NOMO-1 (cell line): ENCODE measurements around the gene NSG1.
A peak's percentile ranks its signal among the peaks of the same experiment; 100 is the strongest.

Source experiments
- DNase-seq, 2 experiments: peaks; one replicate each; lab custom pipeline; 2025; ENCODE audit not compliant: unreplicated experiment in 2 of 2; lab: John Stamatoyannopoulos, UW

The NSG1 gene

DNA sequence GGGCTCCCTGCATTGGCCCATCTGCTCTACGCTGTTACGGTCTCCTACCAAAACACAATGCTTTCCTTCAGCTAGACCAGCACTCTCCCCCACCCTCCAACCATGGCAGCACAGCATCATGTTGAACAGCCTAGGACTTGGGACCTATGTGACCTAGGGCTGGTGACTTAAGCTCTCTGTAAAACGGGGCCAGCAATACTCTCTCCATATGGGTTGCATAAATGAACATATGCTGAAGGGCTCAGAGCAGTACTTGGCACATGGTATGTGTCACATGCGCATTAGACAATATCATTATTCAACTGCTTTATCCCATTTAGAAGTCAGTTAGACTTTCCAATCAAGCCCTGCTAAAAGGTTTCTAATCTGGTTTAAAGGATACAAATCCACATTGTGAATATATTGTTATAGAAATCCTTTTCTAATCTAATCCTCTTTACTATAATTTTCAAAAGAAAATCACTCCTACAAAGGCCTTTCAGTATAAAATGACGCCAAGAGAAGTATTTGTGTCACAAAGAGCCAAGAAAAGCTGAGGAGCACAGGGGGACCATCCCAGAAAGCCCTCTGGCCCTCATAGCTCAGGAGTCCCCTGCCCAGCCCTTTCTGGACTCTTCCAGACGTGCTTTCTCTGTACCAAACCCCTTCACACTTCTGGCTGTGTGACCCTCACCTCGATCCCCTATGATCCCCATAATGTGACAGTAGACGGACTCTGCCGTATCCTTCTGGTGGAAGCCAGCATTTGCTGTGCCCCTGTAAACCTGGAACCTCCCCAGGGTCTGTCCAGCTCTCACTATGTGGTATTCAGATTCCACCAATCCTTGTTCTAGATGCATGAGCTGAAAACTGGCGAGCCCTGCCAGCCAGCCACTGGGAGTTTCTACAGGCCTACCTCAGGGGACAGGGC lies 42.3 kb downstream of the NSG1 start:
- DNase-seq: no peak

DNA sequence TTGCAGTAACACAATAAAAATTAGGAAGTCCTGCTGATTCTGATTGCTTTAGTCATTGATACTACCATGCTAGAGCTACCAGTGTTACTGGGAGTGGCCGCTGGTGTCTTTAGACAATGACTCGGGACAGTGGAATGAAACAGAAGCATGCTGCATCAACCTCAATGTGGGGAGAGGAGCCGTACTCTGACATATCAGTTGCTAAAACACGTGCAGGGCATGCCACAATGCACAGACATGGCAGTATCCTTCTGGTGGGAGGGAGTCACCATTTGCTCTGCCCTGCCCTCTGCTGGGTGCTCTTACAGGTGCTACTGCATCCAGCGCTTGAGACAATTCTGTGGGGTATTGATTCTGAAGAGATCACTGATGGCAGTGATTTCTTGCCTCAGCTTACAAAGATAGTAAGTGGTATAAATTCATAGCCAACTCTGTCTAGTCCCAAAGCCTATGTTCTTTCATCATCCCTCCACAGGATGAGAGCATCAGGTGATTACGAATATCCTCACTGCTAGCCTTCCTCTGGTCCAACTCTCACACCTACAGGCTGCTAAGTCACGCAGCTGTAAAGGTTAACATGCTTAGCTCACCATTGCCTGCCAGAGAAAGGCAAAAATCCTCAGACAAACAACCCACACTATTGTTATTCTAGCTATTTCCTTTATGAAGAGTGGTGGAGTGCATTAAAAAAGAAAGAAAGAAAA lies 43.7 kb downstream of the NSG1 start:
- peak; percentile 0 to 17 for DNase-seq

DNA sequence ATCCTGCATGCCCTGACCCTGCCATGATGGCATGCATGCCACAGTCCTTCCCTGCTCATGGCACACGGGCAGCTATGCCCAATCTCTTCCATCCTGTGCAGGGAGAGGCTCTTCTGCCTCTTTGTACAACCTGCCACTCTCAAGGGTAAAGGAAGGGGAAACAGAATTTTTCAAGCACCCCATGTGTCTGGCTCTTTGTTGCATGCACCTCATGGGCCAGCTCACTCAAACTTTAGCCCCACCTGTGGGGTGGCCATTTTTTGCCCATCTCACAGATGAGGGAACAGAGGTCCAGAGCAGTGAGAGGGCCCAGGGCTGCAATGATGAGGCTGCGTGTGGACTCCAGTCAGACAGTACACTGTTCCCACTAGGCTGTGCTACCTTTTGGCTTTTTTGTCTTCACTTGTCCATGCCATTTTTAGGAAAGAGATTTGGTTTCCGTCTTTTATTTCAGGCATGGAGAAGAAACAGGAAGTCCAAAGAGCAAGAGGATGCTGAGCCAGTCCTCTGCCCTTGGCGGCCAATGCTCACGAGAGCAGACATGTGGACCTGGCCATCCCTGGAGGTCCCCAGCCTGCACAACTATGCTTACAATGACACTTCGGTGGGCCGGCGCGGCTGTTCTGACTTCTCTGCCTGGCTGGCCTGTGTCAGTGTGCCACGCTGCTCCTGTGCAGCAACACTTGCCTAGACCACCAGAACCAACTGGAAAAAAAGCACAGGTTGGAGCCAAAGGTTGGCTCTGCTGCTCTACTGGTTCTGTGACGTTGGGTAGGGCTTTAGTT lies 45.6 kb downstream of the NSG1 start:
- no peak for DNase-seq

DNA sequence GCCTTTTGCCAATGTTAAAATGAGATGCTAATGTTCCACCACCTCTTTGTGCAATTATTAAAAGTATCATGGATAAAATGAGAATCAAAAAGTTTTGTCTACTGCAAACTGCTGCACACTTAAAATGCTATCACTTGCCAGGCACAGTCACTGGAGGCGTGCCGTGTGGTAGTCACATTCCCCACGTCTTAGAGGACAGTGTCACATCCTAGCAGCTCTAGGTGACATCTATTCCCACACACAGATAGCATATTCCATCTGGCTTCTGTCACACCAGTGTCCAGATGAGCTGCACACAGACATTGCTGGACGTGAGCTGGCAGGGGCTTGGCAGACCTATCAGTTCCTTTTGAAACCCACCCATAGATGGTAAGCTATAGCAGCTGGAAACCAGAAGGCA lies 47.0 kb downstream of the NSG1 start:
- no peak for DNase-seq

DNA sequence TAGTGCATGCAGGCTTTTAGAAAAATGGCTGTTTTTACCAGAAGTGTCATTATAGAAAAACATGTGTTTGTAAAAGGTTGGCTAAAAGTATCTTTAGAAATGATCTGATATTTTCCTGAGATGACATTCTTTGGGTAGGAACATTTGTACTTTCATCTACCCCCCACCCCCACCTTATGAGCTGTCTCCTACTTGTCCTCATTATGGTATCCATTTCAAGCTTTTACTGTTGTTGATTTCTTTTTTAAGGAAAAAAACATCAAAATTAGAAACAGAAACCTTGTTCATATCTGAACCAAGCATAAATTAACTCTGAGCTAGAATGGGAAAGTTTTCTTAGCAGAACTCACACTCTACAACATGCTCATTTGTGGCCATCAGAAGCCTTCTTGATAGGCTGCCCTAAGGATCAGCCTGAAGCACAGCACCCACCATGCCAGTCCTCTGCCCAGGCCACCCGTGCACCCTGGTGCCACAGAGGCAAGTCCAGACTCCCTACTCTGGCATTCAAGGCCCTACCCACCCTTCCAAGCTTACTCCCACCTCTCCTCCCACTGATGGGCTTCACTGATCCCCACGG lies 49.4 kb downstream of the NSG1 start:
- no peak for DNase-seq

DNA sequence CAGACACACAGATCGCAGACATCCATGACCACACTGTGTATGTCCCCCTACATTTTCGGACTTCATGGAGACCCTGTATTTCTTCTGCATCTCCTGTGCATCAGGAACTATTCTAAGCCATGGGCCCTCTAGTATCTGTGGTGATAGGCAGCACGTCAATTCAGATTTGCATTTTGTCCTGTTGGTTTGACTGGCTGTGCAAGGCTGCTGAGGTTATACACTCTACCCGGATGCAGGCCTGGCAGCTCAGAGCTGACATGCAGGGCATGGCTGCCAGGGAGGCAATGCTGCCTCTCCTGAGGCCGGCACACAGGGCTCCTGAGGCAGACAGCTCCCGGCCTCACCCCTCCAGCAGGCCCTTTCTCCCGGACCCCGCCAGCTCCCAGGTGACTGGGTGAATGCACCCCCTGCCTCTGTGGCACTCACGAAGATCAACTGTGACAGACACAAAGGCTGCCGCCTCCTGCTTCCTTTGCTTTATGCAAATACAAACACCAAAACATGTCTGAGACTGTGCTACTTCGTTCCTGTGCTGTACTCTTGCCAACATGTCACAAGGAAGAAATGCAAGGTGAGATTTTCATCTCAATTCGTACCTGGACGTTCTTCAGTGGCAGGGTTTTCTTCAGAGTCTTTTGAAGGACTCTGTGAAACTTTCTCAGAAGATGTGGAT lies 51.0 kb downstream of the NSG1 start:
- DNase-seq: no peak

DNA sequence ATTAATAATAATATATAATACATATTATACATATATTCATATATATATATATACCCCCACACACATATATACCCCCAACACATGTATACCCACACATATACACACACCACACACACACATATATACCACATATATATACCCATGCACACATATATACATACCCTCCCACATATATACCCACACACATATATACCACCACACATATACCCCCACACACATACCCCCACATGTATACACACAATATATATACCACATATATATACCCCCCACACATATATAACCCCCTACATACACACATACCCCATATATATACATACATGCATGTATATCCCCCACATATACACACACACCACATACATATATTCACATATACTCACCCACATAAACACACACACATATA lies 52.0 kb downstream of the NSG1 start:
- no peak for DNase-seq

DNA sequence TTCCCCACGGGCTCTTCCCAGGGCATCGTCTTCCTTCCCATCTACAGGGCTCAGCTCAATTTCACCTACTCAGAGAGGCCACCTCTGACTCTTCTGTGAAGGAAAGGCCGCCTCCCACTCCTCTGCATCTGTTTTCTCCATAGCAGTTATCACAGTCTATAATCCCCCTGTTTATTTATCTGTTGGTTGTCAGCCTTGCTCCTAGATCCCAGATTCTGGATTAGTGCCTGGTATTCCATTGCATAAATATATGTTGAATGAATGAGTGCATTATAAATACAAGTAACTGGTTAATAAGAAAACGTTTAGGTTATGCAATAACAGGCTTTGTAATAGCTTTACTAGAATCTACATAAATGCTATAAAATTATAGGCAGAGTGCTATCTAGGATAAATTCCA lies 52.9 kb downstream of the NSG1 start:
- no peak for DNase-seq

DNA sequence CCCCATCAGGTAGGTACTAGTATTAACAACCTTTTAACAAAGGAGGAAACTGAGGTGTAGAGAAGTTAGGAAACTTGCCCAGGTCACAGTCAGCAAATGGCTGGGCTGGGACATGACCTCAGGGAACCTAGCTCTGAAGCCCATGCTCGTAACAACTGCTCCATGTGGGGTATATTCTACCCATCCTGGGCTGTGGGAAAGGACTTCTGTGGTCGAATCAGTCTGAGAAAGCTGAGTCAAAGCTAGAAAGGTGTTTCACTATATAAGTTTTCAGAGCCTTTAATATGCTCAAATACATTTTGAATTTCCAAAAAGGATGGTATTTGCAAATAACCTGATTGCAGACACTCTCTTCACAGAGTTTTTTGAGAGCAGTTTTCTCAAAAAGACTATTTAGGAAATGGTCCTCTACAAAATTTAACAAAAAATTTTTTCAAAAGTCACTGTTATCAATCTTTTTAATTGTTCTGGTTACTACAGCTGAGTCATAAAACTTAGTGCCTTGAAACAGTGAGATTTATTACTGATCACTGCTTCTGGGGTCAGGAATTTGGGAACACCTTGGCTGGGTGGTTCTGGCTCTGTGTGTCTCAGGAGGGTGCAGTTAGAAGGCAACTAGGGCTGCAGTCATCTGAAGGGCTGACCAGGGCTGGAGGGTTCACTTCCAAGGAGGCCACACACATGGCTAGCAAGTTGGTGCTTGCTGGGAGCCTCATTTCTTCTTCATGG lies 53.6 kb downstream of the NSG1 start:
- no peak for DNase-seq

DNA sequence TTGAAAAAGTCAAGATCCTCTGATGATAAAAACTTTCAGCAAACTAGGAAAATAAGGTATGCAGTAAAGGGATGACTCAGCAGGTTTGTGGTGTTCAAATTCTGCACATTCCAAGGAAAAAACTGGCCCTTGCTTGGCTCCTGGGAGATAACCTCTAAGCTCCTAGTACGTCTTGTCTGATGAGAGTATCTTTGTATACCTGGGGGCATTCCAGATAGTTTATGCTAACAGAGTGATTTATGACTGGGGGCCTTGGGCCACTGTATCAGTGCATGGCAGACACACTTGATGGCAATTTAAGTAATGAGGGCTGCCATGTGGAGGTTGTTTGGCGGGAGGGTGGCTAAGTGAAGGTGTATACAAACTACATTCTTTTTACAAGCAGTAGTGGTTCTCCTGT lies 56.9 kb downstream of the NSG1 start:
- DNase-seq: no peak

DNA sequence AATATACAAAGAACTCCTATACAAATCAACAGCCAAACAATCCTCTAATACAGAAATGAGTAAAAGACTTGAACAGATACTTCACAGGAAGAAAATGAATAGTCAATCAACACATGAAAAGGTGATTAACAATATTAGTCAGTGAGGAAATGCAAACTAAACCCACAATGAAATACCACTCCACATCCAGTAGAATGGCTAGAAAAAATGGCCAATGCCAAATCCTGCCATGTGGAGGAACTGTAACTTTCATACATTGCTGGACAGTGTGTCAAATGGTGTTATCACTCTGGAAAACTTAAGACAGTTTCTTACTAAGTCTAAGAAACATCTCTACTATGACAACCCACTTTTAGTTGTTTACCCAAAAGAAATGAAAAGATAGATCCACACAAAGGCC lies 59.5 kb downstream of the NSG1 start:
- no peak for DNase-seq

DNA sequence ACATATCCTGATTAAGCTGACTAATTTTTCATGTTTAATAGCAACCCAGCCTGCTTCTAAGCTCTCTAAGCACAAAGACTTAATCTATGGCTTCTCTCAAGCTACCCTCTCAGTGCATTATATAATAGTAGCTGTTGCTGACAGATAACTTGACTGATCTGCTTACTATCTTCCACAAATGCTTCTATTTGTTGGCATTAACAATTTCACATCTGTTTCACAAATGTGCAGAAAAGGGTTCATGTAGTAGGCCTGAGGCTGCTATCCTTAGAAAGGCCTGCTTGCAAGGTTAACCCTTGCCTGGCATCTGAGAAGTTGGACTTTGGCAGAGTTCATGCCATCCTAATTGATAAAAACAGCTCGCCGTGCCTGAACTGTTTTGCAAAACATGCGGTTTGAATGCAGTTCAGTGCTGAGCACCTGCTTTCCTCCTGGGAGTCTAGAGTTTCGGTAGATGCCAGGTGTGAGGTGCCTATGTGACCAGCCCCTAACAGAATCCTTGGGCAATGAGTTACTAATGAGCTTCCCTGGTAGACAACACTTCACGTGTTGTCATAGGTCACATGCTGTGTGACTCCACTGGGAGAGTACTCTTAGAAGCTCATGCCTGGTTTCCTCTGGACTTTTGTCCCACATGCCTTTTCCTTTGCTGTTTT lies 68.4 kb downstream of the NSG1 start:
- DNase-seq: no peak

DNA sequence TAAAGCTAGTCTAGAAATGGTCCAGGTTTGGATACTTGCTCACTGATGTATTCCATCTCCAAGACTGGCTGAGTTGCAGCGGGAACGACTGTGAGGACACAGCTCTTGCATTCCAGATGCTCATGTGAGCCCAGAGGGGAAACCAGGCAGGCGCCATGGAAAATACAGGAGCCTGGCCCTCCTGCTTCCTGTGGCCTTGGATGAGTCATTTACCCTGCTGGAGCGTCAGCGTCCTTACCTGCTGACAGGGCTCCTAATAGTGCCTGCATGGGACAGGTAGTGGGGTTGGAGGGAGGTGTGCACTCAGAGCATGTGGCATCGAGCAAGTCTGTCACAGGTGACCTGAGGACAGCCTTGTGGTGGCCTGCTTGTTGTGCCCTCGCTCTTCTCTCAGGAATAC lies 69.4 kb downstream of the NSG1 start:
- no peak for DNase-seq

DNA sequence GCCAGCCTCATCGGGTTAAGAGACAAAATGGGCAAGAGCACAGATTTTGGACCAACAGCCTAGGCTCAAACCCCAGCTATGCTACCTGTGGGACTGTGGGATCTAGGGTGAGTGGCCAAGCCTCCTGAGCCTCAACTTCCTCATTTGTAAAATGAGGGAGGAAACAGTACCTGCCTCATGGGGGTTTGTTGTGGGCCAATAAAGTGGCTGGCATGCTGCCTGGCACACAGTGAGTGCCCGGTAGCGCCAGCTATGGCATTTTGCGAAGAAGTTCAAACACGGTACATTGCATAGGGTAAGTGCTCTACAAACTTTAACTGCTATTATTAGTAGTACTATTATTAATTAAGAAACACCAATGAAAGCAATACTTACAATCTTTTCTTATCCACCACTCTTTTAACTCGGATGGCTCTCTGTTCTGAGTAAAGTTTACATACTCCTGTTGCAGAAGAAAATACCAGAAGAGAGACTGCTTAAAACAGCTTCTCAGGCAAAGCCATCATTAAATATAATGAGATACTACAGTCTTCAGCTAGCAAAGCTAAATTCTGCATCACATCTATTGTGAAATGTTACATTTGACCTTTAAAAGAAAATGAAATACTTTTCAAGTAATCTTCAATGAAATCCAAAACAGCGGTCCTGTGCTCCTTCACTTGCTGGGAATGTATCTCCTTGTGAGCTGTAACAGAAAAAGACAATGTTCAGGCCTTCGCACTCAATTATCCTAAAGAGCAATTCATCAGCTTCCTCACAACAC lies 70.1 kb downstream of the NSG1 start:
- DNase-seq: no peak

DNA sequence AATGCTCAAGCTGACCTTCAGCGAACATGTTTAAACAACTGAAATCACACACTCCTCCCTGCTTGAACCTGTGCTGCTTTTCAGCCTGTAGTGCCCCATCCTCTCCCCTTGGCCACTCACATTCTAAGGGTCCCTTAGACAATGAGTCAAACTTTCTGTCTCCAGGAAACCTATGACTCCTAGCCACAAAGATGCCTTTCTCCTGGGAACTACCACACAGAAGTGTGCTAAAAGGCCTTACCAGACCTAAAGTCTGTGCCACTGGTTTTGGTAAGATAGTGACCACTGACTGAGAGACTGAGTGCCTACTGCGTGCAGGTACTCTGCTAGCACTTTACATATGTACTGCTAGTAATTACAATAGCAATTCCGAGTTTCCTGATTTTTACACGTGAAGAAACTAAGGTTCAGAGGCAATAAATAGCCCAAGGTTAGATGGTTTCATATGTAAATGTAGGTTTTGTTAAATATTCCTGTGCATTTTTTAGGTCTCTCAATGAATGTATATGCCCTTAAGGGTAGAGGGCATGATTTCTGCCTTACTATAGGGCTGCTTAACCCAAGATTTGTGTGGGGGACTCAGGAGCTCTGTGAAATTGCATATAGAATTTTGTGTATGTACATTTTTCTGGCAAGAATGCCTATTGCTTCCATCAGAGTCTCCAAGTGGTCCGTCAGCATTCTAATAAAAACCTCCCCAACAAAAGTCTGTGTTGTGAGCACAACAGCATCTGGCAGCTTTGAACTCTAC lies 71.1 kb downstream of the NSG1 start:
- DNase-seq: no peak

DNA sequence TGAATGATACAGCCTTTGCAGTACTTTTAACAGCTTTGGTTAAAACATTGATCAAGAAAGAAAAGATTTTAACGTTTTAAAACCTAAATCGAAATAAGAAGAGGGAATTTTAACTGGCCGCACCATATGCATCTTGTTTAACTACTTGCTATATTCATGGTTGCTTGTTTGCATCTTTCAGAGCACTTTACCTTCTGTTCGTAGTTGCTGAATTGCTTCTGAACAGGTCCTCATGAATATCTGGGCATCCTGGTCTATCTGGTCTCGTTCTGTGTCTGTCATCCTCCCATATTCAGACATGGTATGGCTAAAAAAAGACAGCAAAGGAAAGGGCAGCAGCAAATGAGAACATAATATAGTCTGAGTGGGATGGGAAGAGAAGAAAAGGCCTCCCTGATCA lies 72.3 kb downstream of the NSG1 start:
- no peak for DNase-seq

DNA sequence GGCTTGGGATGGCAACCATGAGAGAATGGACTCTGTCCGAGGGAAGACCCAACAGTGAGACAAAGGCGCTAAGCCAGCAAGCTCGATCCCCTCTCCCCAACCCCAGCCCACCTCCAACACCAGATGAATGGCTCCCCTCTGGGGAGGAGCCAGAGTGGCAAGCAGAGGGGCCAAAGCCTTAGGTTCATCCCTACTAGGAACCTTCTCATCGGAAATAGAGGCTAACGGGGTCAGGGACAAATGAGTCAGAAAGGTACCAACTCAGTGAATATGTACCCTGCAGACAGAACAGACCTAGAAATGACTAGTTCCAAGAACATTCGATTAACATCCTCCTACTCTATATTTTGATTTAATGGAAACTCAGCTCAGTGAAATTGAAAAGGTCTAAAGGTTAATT lies 73.9 kb downstream of the NSG1 start:
- DNase-seq: no peak

DNA sequence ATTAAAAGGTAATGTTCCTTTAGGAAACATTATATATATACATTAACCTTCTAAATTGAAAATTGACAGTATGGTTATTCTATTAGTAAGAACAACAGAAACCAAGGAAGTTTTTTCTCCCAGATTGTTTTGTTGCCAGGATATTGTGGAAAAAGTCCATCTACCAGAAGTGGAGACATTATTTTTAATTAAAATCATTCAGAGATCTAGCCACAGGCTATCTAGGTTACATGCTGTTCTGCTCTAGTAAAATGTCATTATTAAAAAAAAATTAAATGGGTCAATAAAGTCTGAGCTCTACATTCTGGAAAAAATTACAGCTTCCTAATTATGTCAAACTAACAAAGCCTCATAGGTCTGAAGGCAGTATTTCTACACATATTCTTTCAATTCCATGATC lies 74.3 kb downstream of the NSG1 start:
- no peak for DNase-seq
